ENCODE data around the gene NACC2.

The NACC2 gene

GRCh38 chr9:135985889-135986288 is 109.2 kb downstream of the NACC2 start:
- in situ Hi-C loops (cut with MboI; ENCODE audit: low sequenced_read_pairs): no loop called here

GRCh38 chr9:135985459-135985774 is 109.7 kb downstream of the NACC2 start:
- in situ Hi-C loops (cut with MboI; ENCODE audit: low sequenced_read_pairs): no loop called here

- in situ Hi-C loops (cut with MboI; ENCODE audit: low sequenced_read_pairs): no loop called here
Observed at GRCh38 chr9:135984072-135984710, 110.9 kb downstream of the NACC2 start.

GRCh38 chr9:135983208-135984071 is 111.6 kb downstream of the NACC2 start:
- in situ Hi-C loops (cut with MboI; ENCODE audit: low sequenced_read_pairs): no loop called here

GRCh38 chr9:135982499-135983207 is 112.4 kb downstream of the NACC2 start:
- in situ Hi-C loops (cut with MboI; ENCODE audit: low sequenced_read_pairs): no loop called here

GRCh38 chr9:135980926-135981630 is 114.0 kb downstream of the NACC2 start:
- in situ Hi-C loops (cut with MboI; ENCODE audit: low sequenced_read_pairs): no loop called here

- in situ Hi-C loops (cut with MboI; ENCODE audit: low sequenced_read_pairs): no loop called here
Observed at GRCh38 chr9:135979547-135980166, 115.4 kb downstream of the NACC2 start.

GRCh38 chr9:135978642-135979546 is 116.2 kb downstream of the NACC2 start:
- in situ Hi-C loops (cut with MboI; ENCODE audit: low sequenced_read_pairs): no loop called here

GRCh38 chr9:135976944-135977343 is 118.1 kb downstream of the NACC2 start:
- in situ Hi-C loops (cut with MboI; ENCODE audit: low sequenced_read_pairs): no loop called here

GRCh38 chr9:135976531-135976930 is 118.6 kb downstream of the NACC2 start:
- in situ Hi-C loops (cut with MboI; ENCODE audit: low sequenced_read_pairs): no loop called here

GRCh38 chr9:135975834-135976233 is 119.3 kb downstream of the NACC2 start:
- in situ Hi-C loops (cut with MboI; ENCODE audit: low sequenced_read_pairs): no loop called here

GRCh38 chr9:135974220-135974573 is 120.9 kb downstream of the NACC2 start:
- in situ Hi-C loops (cut with MboI; ENCODE audit: low sequenced_read_pairs): no loop called here

GRCh38 chr9:135973277-135974219 is 121.5 kb downstream of the NACC2 start:
- in situ Hi-C loops (cut with MboI; ENCODE audit: low sequenced_read_pairs): no loop called here

GRCh38 chr9:135971892-135972291 is 123.2 kb downstream of the NACC2 start:
- in situ Hi-C loops (cut with MboI; ENCODE audit: low sequenced_read_pairs): no loop called here

- in situ Hi-C loops (cut with MboI; ENCODE audit: low sequenced_read_pairs): no loop called here
Observed at GRCh38 chr9:135971111-135971766, 123.8 kb downstream of the NACC2 start.

GRCh38 chr9:135970128-135970815 is 124.8 kb downstream of the NACC2 start:
- in situ Hi-C loops (cut with MboI; ENCODE audit: low sequenced_read_pairs): no loop called here

GRCh38 chr9:135969064-135969683 is 125.9 kb downstream of the NACC2 start:
- in situ Hi-C loops (cut with MboI; ENCODE audit: low sequenced_read_pairs): loop anchor here (10.0 kb wide), 1 partner anchor 156 kb away; no protein-coding TSS in a partner anchor

Data from HL-60/S4 (cell line).